ENCODE measurements around the gene OCA2.

OCA2 gene

GRCh38 chr15:27843146-27843545 is 256.0 kb downstream of the OCA2 start:
- DNase-seq = no peak

- no peak for DNase-seq
Observed at GRCh38 chr15:27842526-27842925, 256.6 kb downstream of the OCA2 start.

GRCh38 chr15:27835233-27835939 is 263.7 kb downstream of the OCA2 start:
- DNase-seq = no peak

- DNase-seq = no peak
Observed at GRCh38 chr15:27834684-27835083, 264.4 kb downstream of the OCA2 start.

- no peak for DNase-seq
Observed at GRCh38 chr15:27833974-27834373, 265.1 kb downstream of the OCA2 start.

- DNase-seq = no peak
Observed at GRCh38 chr15:27833178-27833577, 265.9 kb downstream of the OCA2 start.

- no peak for DNase-seq
Observed at GRCh38 chr15:27832237-27832596, 266.9 kb downstream of the OCA2 start.

- DNase-seq = no peak
Observed at GRCh38 chr15:27831384-27832236, 267.5 kb downstream of the OCA2 start.

GRCh38 chr15:27828746-27829145 is 270.4 kb downstream of the OCA2 start:
- no peak for DNase-seq

GRCh38 chr15:27826902-27827714 is 272.0 kb downstream of the OCA2 start:
- no peak for DNase-seq

- no peak for DNase-seq
Observed at GRCh38 chr15:27826411-27826810, 272.7 kb downstream of the OCA2 start.

- no peak for DNase-seq
Observed at GRCh38 chr15:27824841-27825422, 274.2 kb downstream of the OCA2 start.

GRCh38 chr15:27821273-27821672 is 277.8 kb downstream of the OCA2 start:
- DNase-seq = no peak

- DNase-seq = no peak
Observed at GRCh38 chr15:27820722-27821121, 278.4 kb downstream of the OCA2 start.

- DNase-seq = no peak
Observed at GRCh38 chr15:27820232-27820631, 278.9 kb downstream of the OCA2 start.

- no peak for DNase-seq
Observed at GRCh38 chr15:27817258-27817657, 281.9 kb downstream of the OCA2 start.

GRCh38 chr15:27816790-27817189 is 282.3 kb downstream of the OCA2 start:
- DNase-seq = no peak

GRCh38 chr15:27815035-27815434 is 284.1 kb downstream of the OCA2 start:
- no peak for DNase-seq

GRCh38 chr15:27813139-27813538 is 286.0 kb downstream of the OCA2 start:
- DNase-seq = no peak

GRCh38 chr15:27808182-27808581 is 290.9 kb downstream of the OCA2 start:
- DNase-seq = no peak

- no peak for DNase-seq
Observed at GRCh38 chr15:27807335-27807734, 291.8 kb downstream of the OCA2 start.

- DNase-seq = no peak
Observed at GRCh38 chr15:27806396-27806795, 292.7 kb downstream of the OCA2 start.

Data from NCI-H2081 (cell line).